HG03175 (cell line): ENCODE data around the gene FGF5.

Experiments
- ATAC-seq: cut with Tn5 transposase; IDR thresholded peaks from one replicate; pipeline ENCODE4 v1.9.1; 2021; ENCODE audit warnings: mild to moderate bottlenecking, moderate library complexity; ENCODE audit not compliant: unreplicated experiment

Gene FGF5

DNA sequence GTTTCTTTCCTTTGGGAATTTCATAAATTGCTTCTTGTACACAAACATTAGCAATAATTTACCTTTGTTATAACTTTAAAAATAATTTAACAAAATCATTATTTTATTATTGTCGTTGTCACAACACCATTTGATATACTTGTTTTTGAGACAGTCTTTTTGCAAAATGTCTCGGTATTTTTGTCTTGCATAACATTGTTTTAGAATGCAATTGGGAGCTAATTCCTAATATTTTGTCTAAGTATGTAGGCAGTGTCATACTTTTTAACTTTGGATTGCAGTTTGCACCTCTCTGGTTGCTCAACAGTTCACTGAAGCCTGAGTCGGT lies 68.7 kb downstream of the FGF5 start:
- ATAC-seq, result no peak

DNA sequence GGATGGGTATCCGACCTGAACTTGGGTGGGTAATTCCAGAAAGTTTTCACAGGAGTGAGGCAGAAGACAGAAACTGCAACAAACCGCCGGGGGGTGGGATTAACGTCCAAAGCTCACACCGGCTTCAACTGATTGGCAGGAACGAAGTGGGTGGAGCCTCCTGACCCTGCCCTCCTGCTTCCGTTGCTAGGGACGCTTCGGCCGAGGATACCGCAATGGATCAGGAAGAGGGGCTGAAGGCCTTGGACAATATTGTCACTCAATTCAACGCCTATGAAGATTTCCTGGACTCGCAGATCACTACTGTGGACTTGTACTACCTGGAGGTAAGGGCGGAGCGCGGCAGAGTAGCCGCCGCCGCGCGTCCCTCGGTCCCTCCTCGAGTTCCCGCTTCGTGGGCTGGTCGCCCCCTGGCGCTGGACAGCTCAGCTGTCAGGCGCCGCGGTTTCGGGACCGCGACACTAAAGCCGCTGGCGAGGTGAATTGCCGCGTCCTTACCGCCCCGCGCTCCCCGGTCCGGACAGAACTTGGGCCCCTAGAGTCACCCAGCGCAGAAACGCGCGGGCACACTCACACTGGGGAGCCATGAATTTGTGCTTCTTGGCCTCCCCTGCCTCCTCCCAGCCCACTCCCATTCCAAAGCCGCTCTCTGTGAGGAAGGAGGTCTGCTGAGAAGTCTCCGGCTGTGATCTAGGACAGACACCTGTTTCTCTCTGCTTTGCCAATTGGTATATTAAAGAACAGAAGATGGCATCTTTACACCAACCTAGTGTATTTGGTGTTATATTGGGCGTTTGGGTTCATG lies 69.3 kb downstream of the FGF5 start, which contains the start of gene CFAP299:
Gene CFAP299, plus strand, starts transcription at position 177 of the 805 bp plus-strand sequence.
- ATAC-seq, result peak; percentile 94

DNA sequence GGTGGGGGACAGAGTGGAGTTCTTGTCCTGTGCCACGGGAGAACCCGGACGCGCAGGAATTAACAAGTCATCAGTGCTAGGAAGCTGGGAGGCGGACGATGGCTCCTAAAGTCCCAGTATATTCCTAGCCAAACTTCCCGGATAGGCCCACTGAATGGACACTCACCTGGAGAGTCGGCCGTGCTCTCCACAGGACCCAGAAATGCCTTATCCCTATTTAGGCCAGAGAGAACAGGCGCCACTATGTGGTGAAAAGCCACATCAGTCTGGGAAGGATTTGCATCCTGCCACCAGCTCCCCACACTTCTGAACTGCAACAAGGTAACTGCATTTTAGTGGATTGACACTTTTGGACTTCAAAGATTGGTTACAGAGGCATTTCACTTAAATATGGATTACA lies 70.1 kb downstream of the FGF5 start:
- no peak for ATAC-seq

DNA sequence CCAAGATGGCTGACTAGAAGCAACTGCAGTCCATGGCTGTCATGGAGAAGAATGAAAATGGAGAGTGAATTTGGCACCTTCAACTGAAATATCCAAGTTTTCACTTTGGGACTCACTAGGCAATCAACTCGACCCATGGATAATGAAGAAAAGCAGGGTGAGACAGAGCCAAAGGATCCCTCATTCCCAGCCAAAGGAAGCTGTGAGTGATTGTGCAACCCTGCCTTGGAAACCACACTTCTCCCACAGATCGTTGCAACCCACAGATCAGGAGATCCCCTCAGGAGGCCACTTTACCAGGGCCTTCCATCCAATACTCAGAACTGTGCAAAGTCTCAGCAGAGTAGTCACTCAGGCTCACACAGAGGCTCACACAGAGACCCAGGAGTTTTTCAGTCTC lies 73.6 kb downstream of the FGF5 start:
- no peak for ATAC-seq
